H1 (cell line): ENCODE data around the gene INPP4B. TPM values are rescaled to one million over a fixed set of nuclear protein-coding genes. Genes with fewer than 3 reads are reported as not detected.

ENCODE experiments used
- CTCF ChIA-PET: fragments of 300-600 bp; sonication (Branson Sonifier 250); formaldehyde crosslinking; loops from one replicate; lab custom pipeline; 2021; ENCODE audit not compliant: partially characterized antibody; lab: Charles Lee
- POLR2A ChIA-PET: fragments of 300-600 bp; sonication (Branson Sonifier 250); formaldehyde crosslinking; loops from one replicate; lab custom pipeline; 2021; ENCODE audit warnings: inconsistent platforms; ENCODE audit not compliant: partially characterized antibody; lab: Charles Lee
- DNase-seq, 2 experiments: peaks; one replicate each; pipeline versions ENCODE4 v3.0.0 to v3.0.0-alpha.2; 2010 to 2022; ENCODE audit warnings: low spot score in 2 of 2, low read depth in 1 of 2, mixed read lengths in 1 of 2
- FAIRE-seq: peaks from 2 replicates; lab custom pipeline; 2011; peaks lifted over from hg19 to GRCh38; lab: Jason Lieb, UNC
- H2AFZ ChIP-seq: 2 replicates; pipeline ENCODE4 v1.8.1; 2012; ENCODE audit warnings: low read length, inconsistent platforms
- H2AK5ac ChIP-seq: 2 replicates; pipeline ENCODE4 v1.6.1; 2013; ENCODE audit warnings: low read depth, low read length
- H2BK120ac ChIP-seq: replicated peaks from 2 replicates; pipeline ENCODE3; 2013; ENCODE audit warnings: low read depth, low read length, inconsistent platforms
- H2BK12ac ChIP-seq: 2 replicates; pipeline ENCODE4 v1.6.1; 2013; ENCODE audit warnings: low read depth, low read length
- H2BK15ac ChIP-seq: 2 replicates; pipeline ENCODE4 v1.6.1; 2013; ENCODE audit warnings: low read length
- H2BK20ac ChIP-seq: 2 replicates; pipeline ENCODE4 v1.6.1; 2013; ENCODE audit warnings: low read length
- H2BK5ac ChIP-seq: 2 replicates; pipeline ENCODE4 v1.6.1; 2013; ENCODE audit warnings: low read depth, low read length
- H3K14ac ChIP-seq: 2 replicates; pipeline ENCODE4 v1.6.1; 2013; ENCODE audit warnings: inconsistent platforms; ENCODE audit not compliant: insufficient read length
- H3K18ac ChIP-seq: 2 replicates; pipeline ENCODE4 v1.6.1; 2013; ENCODE audit warnings: low read length; ENCODE audit errors: extremely low read depth
- H3K23ac ChIP-seq: 2 replicates; pipeline ENCODE4 v1.6.1; 2013; ENCODE audit warnings: inconsistent platforms; ENCODE audit not compliant: insufficient read length
- H3K23me2 ChIP-seq: 2 replicates; pipeline ENCODE4 v1.6.1; 2013; ENCODE audit warnings: low read depth, low read length
- H3K27ac ChIP-seq: 2 replicates; pipeline ENCODE4 v1.6.1; 2011; ENCODE audit warnings: low read depth, low read length, inconsistent platforms
- H3K27me3 ChIP-seq, 4 experiments: replicated peaks in 1 of 4; 1 replicate in 1 of 4; 2 replicates in 3 of 4; pipeline versions ENCODE4 v1.6.1 to v1.8.1; 2011 to 2013; ENCODE audit warnings: low read length in 3 of 4, mild to moderate bottlenecking in 3 of 4, inconsistent platforms in 2 of 4, mixed read lengths in 2 of 4, moderate library complexity in 1 of 4; ENCODE audit not compliant: control insufficient read depth in 3 of 4, insufficient read depth in 3 of 4; ENCODE audit errors: extremely low read depth in 1 of 4
- H3K36me3 ChIP-seq, 4 experiments: 2 replicates each; pipeline versions ENCODE4 v1.6.1 to v1.8.1; 2011 to 2013; ENCODE audit warnings: mild to moderate bottlenecking in 4 of 4, low read length in 3 of 4, moderate library complexity in 2 of 4, control low read depth in 1 of 4, inconsistent platforms in 1 of 4; ENCODE audit not compliant: insufficient read depth in 4 of 4, control insufficient read depth in 2 of 4
- H3K4ac ChIP-seq: replicated peaks from 2 replicates; pipeline ENCODE3; 2013; ENCODE audit warnings: low read length, low read depth, mixed read lengths, inconsistent platforms; ENCODE audit not compliant: insufficient read length
- H3K4me1 ChIP-seq, 4 experiments: replicated peaks in 1 of 4; 1 replicate in 1 of 4; 2 replicates in 3 of 4; pipeline versions ENCODE4 v1.6.1 to v1.8.1; 2011 to 2013; ENCODE audit warnings: low read length in 3 of 4, inconsistent platforms in 2 of 4, mixed read lengths in 1 of 4; ENCODE audit not compliant: insufficient read depth in 4 of 4, control insufficient read depth in 3 of 4
- H3K4me2 ChIP-seq, 2 experiments: 2 replicates each; pipeline versions ENCODE4 v1.6.1 to v1.8.1; 2011 to 2013; ENCODE audit warnings: low read depth in 2 of 2, low read length in 2 of 2, control low read depth in 1 of 2, inconsistent platforms in 1 of 2, mild to moderate bottlenecking in 1 of 2; ENCODE audit not compliant: insufficient read depth in 1 of 2
- H3K4me3 ChIP-seq, 4 experiments: fragments of 200-600, 300-600 bp in 1 of 4; sonication (generic), shearing (Covaris generic), sonication (Bioruptor Twin) in 1 of 4; 2 replicates each; pipeline versions ENCODE4 v1.5.1 to v1.8.1; 2011 to 2016; ENCODE audit warnings: low read length in 4 of 4, low read depth in 3 of 4, control low read depth in 2 of 4, inconsistent platforms in 2 of 4, mild to moderate bottlenecking in 2 of 4, mixed read lengths in 1 of 4, moderate library complexity in 1 of 4; ENCODE audit not compliant: insufficient read depth in 2 of 4; ENCODE audit errors: extremely low read depth in 1 of 4
- H3K56ac ChIP-seq: replicated peaks from 2 replicates; pipeline ENCODE3; 2013; ENCODE audit warnings: low read depth, mild to moderate bottlenecking, mixed read lengths, low read length, inconsistent platforms; ENCODE audit not compliant: insufficient read length
- H3K79me1 ChIP-seq: 2 replicates; pipeline ENCODE4 v1.6.1; 2013; ENCODE audit warnings: low read depth, low read length, control low read depth
- H3K79me2 ChIP-seq, 2 experiments: 2 replicates each; pipeline versions ENCODE4 v1.6.1 to v1.8.1; 2012 to 2013; ENCODE audit warnings: low read length in 2 of 2, mild to moderate bottlenecking in 2 of 2, inconsistent platforms in 1 of 2; ENCODE audit not compliant: insufficient read depth in 2 of 2, control insufficient read depth in 1 of 2
- H3K9ac ChIP-seq, 4 experiments: replicated peaks in 1 of 4; 1 replicate in 1 of 4; 2 replicates in 3 of 4; pipeline versions ENCODE4 v1.6.1 to v1.8.1; 2011 to 2013; ENCODE audit warnings: low read depth in 3 of 4, low read length in 3 of 4, control low read depth in 2 of 4, mild to moderate bottlenecking in 2 of 4, moderate library complexity in 2 of 4, inconsistent platforms in 1 of 4; ENCODE audit errors: extremely low read depth in 1 of 4
- H3K9me3 ChIP-seq, 2 experiments: 2 replicates each; pipeline versions ENCODE4 v1.6.1 to v1.8.1; 2012 to 2013; ENCODE audit warnings: mild to moderate bottlenecking in 2 of 2, moderate library complexity in 2 of 2, control low read depth in 1 of 2, inconsistent platforms in 1 of 2, low read depth in 1 of 2, low read length in 1 of 2, mixed read lengths in 1 of 2; ENCODE audit not compliant: insufficient read depth in 2 of 2
- H4K20me1 ChIP-seq, 2 experiments: replicated peaks in 1 of 2; 2 replicates each; pipeline versions ENCODE3 to v1.8.1; 2011 to 2013; ENCODE audit warnings: inconsistent platforms in 2 of 2, low read length in 2 of 2, mild to moderate bottlenecking in 1 of 2; ENCODE audit not compliant: insufficient read depth in 2 of 2, control insufficient read depth in 1 of 2
- H4K5ac ChIP-seq: 2 replicates; pipeline ENCODE4 v1.6.1; 2013; ENCODE audit warnings: low read length, low read depth, mixed read lengths, inconsistent platforms; ENCODE audit not compliant: insufficient read length
- H4K8ac ChIP-seq: 2 replicates; pipeline ENCODE4 v1.8.0; 2013; ENCODE audit warnings: mild to moderate bottlenecking, moderate library complexity, low read length, inconsistent platforms; ENCODE audit not compliant: insufficient read depth; ENCODE audit errors: extremely low read depth
- H4K91ac ChIP-seq: replicated peaks from 2 replicates; pipeline ENCODE3; 2013; ENCODE audit warnings: low read length, mixed read lengths, inconsistent platforms; ENCODE audit not compliant: insufficient read length
- HDAC2 ChIP-seq, 2 experiments: fragments of 300-600 bp in 1 of 2; sonication (generic) in 1 of 2; IDR thresholded peaks; 2 replicates each; pipeline ENCODE4 v1.6.1; 2011 to 2012; ENCODE audit warnings: low read depth in 2 of 2, low read length in 2 of 2, mild to moderate bottlenecking in 2 of 2, moderate library complexity in 2 of 2, borderline replicate concordance in 1 of 2, inconsistent platforms in 1 of 2
- KDM1A ChIP-seq: fragments of 200-600, 300-600 bp; sonication (generic); IDR thresholded peaks from 2 replicates; pipeline ENCODE4 v1.7.1; 2016; ENCODE audit warnings: mild to moderate bottlenecking, low read length, borderline replicate concordance
- KDM5A ChIP-seq: fragments of 200-600 bp; IDR thresholded peaks from 2 replicates; pipeline ENCODE4 v1.7.1; 2012; ENCODE audit warnings: mild to moderate bottlenecking, low read length, inconsistent platforms, mixed read lengths
- SIRT6 ChIP-seq: IDR thresholded peaks from one replicate; pipeline ENCODE4 v1.7.1; 2012; ENCODE audit warnings: low read length, inconsistent platforms
- SIX5 ChIP-seq: IDR thresholded peaks from 2 replicates; pipeline ENCODE4 v1.6.1; 2011; ENCODE audit warnings: mild to moderate bottlenecking, low read depth, low read length
- TEAD4 ChIP-seq: IDR thresholded peaks from 2 replicates; pipeline ENCODE4 v1.6.1; 2012; ENCODE audit warnings: low read depth, low read length, inconsistent platforms, mixed read lengths
- WGBS, 2 experiments: shearing (Covaris generic) in 1 of 2; methylation state at CpG; one replicate each; pipeline versions ENCODE4 v1.1.6 to v1.1.7; 2013 to 2015; ENCODE audit warnings: low lambda C conversion rate in 2 of 2, mixed read lengths in 2 of 2, inconsistent platforms in 1 of 2, low coverage in 1 of 2, missing lambda C conversion rate in 1 of 2; ENCODE audit not compliant: insufficient replicate concordance in 2 of 2, insufficient coverage in 1 of 2, insufficient read length in 1 of 2; ENCODE audit errors: extremely low coverage in 1 of 2, missing lambda C conversion rate in 1 of 2; 5-methylcytosine and 5-hydroxymethylcytosine counted together
- polyA plus RNA-seq, 7 experiments: library from polyadenylated mRNA; depleted of rRNA in 3 of 7; stranded (reverse) in 5 of 7; unstranded in 2 of 7; fragments of >200 nt in 5 of 7; fragments of 200-250 nt in 2 of 7; gene quantifications; 1 replicate in 5 of 7; 2 replicates in 1 of 7; 4 replicates in 1 of 7; pipeline versions ENCODE4 v1.2.1 to v1.2.3, GENCODE V29; 2011 to 2013; ENCODE audit warnings: missing spikeins in 2 of 7, mixed read lengths in 2 of 7
- total RNA-seq: library from RNA; stranded (reverse); fragmentation: NEBNext Ultra II Directional; extraction: Animal tissue kit (Norgen Biotek cat#: 25700); gene quantifications from 2 replicates; pipeline ENCODE4 v1.2.1, GENCODE V29; 2021

The INPP4B gene
- total and polyA plus RNA-seq, 2 of the 8 experiments (the other 6 are each of a cell fraction or from before 2014, with no cell fraction given), result 0.11 to 0.54 TPM

GRCh38 chr4:142474398-142475087 is 371.6 kb downstream of the INPP4B start:
- CTCF ChIA-PET, result no interaction called here
- POLR2A ChIA-PET, result no interaction called here
- DNase-seq, result no peak
- no peaks in the 10 kb centered on the region for H3K36me3 ChIP-seq
- no peak overlapping the region for H2BK20ac ChIP-seq
- FAIRE-seq, result no peak
- H3K79me2 ChIP-seq, result no peaks in the 10 kb centered on the region
- H3K27ac ChIP-seq, result no peak overlapping the region
- no peak overlapping the region for H3K4me3 ChIP-seq
- H4K91ac ChIP-seq, result no peak overlapping the region
- H4K8ac ChIP-seq, result 0 out of 2 replicates have a peak overlapping the region, but pooled peaks have one; percentile 51
- H3K27me3 ChIP-seq, result no peaks in the 10 kb centered on the region
- H2BK120ac ChIP-seq, result no peak overlapping the region
- H3K9me3 ChIP-seq, result no peaks in the 10 kb centered on the region
- H3K18ac ChIP-seq, result no peak overlapping the region
- H2BK15ac ChIP-seq, result no peak overlapping the region
- no peak overlapping the region for H2BK5ac ChIP-seq
- no peak overlapping the region for H3K23ac ChIP-seq
- H4K5ac ChIP-seq, result no peak overlapping the region
- no peaks in the 10 kb centered on the region for H3K79me1 ChIP-seq
- H2AK5ac ChIP-seq, result no peak overlapping the region
- H2BK12ac ChIP-seq, result no peak overlapping the region
- no peaks in the 10 kb centered on the region for H3K4me1 ChIP-seq
- no peak overlapping the region for H3K14ac ChIP-seq
- H4K20me1 ChIP-seq, result no peaks in the 10 kb centered on the region
- WGBS, 2 experiments, result 94% methylated on average over 4 of the region's 4 CpGs; no CpG with 5 or more reads in 1 of the 2 experiments
- no peak overlapping the region for H3K4ac ChIP-seq
- no peak overlapping the region for H3K9ac ChIP-seq
- no peak overlapping the region for H2AFZ ChIP-seq
- no peak overlapping the region for H3K56ac ChIP-seq
- no peak overlapping the region for H3K4me2 ChIP-seq
- H3K23me2 ChIP-seq, result no peaks in the 10 kb centered on the region
- TF ChIP-seq HDAC2 (IDR thresholded peaks at IDR 0.05; ENCODE audit: borderline replicate concordance in 1 of 2, low read depth in 2 of 2, low read length in 2 of 2), result no peak
- no peak for TF ChIP-seq KDM5A
- TF ChIP-seq KDM1A, result no peak
- no peak for TF ChIP-seq TEAD4
- TF ChIP-seq SIRT6, result no peak
- no peak for TF ChIP-seq SIX5
